HuH-7.5 (cell line): ENCODE data around the gene RABEP1.
"Not testable (repeated sequence)": the region's sequence is repeated elsewhere in the genome, so short reads cannot be mapped to it uniquely, and the experiment has no call there.

ENCODE experiments used
- DNase-seq: peaks from one replicate; pipeline ENCODE4 v3.0.0; 2011; ENCODE audit warnings: low spot score

Gene RABEP1

GRCh38 chr17:5281814-5282641, at the start of gene RABEP1:
Gene RABEP1, plus strand, starts transcription at chr17:5282284. Its CDS starts 203 bp downstream, at chr17:5282487.
- peak; percentile 73 for DNase-seq

GRCh38 chr17:5233492-5233891, 48.6 kb upstream of the RABEP1 start:
- not testable (repeated sequence) for DNase-seq

- no peak for DNase-seq
Observed at GRCh38 chr17:5234645-5235576, 47.2 kb upstream of the RABEP1 start, which contains the start of gene SCIMP. Gene SCIMP, minus strand, starts transcription at chr17:5234860. Its CDS starts 105 bp downstream, at chr17:5234755.

GRCh38 chr17:5236938-5237540, 45.0 kb upstream of the RABEP1 start:
- DNase-seq, result no peak

- DNase-seq, result peak; percentile 73
Observed at GRCh38 chr17:5237541-5238016, 44.5 kb upstream of the RABEP1 start.

GRCh38 chr17:5238333-5238732, 43.8 kb upstream of the RABEP1 start:
- DNase-seq, result no peak

GRCh38 chr17:5239769-5240168, 42.3 kb upstream of the RABEP1 start:
- not testable (repeated sequence) for DNase-seq

GRCh38 chr17:5241861-5242671, 40.0 kb upstream of the RABEP1 start:
- no peak for DNase-seq

- no peak for DNase-seq
Observed at GRCh38 chr17:5247621-5248020, 34.5 kb upstream of the RABEP1 start.

- DNase-seq, result no peak
Observed at GRCh38 chr17:5248821-5249479, 33.1 kb upstream of the RABEP1 start.

GRCh38 chr17:5249615-5250014, 32.5 kb upstream of the RABEP1 start:
- peak; percentile 54 for DNase-seq

GRCh38 chr17:5254414-5254813, 27.7 kb upstream of the RABEP1 start:
- DNase-seq, result no peak

- no peak for DNase-seq
Observed at GRCh38 chr17:5254903-5255521, 27.1 kb upstream of the RABEP1 start.

GRCh38 chr17:5257124-5257523, 25.0 kb upstream of the RABEP1 start:
- DNase-seq, result no peak

GRCh38 chr17:5260542-5260941, 21.5 kb upstream of the RABEP1 start:
- no peak for DNase-seq

- no peak for DNase-seq
Observed at GRCh38 chr17:5262416-5262991, 19.6 kb upstream of the RABEP1 start.

GRCh38 chr17:5263441-5263840, 18.6 kb upstream of the RABEP1 start:
- no peak for DNase-seq

GRCh38 chr17:5264893-5265292, 17.2 kb upstream of the RABEP1 start:
- DNase-seq, result no peak

GRCh38 chr17:5269241-5269960, 12.7 kb upstream of the RABEP1 start:
- no peak for DNase-seq
